Measurements from ENCODE around the gene HDHD5.
A peak's percentile ranks its signal among the peaks of the same experiment; 100 is the strongest.

The HDHD5 gene

GRCh38 chr22:17119481-17120202, 39.4 kb downstream of the HDHD5 start:
- TF ChIP-seq EZH2phosphoT487 (IDR thresholded peaks at IDR 0.05; ENCODE audit: low read depth): no peak
- TF ChIP-seq, protein P1, sequence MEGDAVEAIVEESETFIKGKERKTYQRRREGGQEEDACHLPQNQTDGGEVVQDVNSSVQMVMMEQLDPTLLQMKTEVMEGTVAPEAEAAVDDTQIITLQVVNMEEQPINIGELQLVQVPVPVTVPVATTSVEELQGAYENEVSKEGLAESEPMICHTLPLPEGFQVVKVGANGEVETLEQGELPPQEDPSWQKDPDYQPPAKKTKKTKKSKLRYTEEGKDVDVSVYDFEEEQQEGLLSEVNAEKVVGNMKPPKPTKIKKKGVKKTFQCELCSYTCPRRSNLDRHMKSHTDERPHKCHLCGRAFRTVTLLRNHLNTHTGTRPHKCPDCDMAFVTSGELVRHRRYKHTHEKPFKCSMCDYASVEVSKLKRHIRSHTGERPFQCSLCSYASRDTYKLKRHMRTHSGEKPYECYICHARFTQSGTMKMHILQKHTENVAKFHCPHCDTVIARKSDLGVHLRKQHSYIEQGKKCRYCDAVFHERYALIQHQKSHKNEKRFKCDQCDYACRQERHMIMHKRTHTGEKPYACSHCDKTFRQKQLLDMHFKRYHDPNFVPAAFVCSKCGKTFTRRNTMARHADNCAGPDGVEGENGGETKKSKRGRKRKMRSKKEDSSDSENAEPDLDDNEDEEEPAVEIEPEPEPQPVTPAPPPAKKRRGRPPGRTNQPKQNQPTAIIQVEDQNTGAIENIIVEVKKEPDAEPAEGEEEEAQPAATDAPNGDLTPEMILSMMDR (IDR thresholded peaks at IDR 0.05; ENCODE audit: low read depth, low read length): peak; percentile 40
- Histone ChIP-seq H3K27me3 (ENCODE audit: low read depth, low read length) (no peaks in the 10 kb centered on the region), H3K27ac (ENCODE audit: low read length) (no peak overlapping the region), H3K79me2 (ENCODE audit: low read length) (no peaks in the 10 kb centered on the region), H3K9me3 (ENCODE audit: insufficient read depth, low read length) (no peaks in the 10 kb centered on the region), H3K4me2 (ENCODE audit: low read length) (no peak overlapping the region), H2AFZ (ENCODE audit: low read depth, low read length) (no peak overlapping the region), H3K9ac (ENCODE audit: low read length) (no peak overlapping the region), H3K36me3 (replicated peaks; ENCODE audit: low read depth, low read length) (no peaks in the 10 kb centered on the region), H3K4me1 (ENCODE audit: low read length) (peaks cover 18% of the 10 kb centered on the region), H4K20me1 (ENCODE audit: insufficient read depth, low read length) (no peaks in the 10 kb centered on the region), H3K4me3 (ENCODE audit: low read length) (no peak overlapping the region)

GRCh38 chr22:17118342-17118741, 40.7 kb downstream of the HDHD5 start:
- H3K79me2 ChIP-seq (ENCODE audit: low read length): no peaks in the 10 kb centered on the region

DNA sequence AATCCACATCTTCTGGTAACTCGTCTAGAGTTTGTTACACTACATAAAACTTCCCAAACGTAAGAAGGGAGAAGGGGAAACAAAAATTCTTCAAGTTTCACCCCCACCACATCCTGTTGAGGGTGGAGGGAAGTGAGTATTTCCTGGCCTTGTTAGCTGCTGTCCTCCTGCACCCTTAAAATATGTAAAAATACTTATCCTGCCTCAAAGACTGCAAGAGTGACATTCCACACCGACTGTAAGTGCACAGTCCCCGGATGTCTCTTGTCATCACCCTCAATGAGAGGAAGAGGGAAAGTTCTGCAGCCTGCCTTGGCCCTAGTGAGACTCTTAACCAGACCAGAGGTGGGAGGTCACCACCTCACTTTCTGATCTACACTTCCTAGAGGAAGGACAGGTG, 41.2 kb downstream of the HDHD5 start:
- no peaks in the 10 kb centered on the region for H4K20me1 ChIP-seq (ENCODE audit: insufficient read depth, low read length)
- TF ChIP-seq, protein P1 (IDR thresholded peaks at IDR 0.05; ENCODE audit: low read depth, low read length): no peak
- TF ChIP-seq EZH2phosphoT487 (IDR thresholded peaks at IDR 0.05; ENCODE audit: low read depth): no peak
- H3K4me3 ChIP-seq (ENCODE audit: low read length): no peak overlapping the region
- H3K27me3 ChIP-seq (ENCODE audit: low read depth, low read length): no peaks in the 10 kb centered on the region
- no peaks in the 10 kb centered on the region for H3K9me3 ChIP-seq (ENCODE audit: insufficient read depth, low read length)
- no peak overlapping the region for H2AFZ ChIP-seq (ENCODE audit: low read depth, low read length)
- peak overlapping the region; percentile 54 for H3K4me2 ChIP-seq (ENCODE audit: low read length)
- H3K79me2 ChIP-seq (ENCODE audit: low read length): no peaks in the 10 kb centered on the region
- no peaks in the 10 kb centered on the region for H3K36me3 ChIP-seq (replicated peaks; ENCODE audit: low read depth, low read length)
- peaks cover 16% of the 10 kb centered on the region for H3K4me1 ChIP-seq (ENCODE audit: low read length)
- no peak overlapping the region for H3K27ac ChIP-seq (ENCODE audit: low read length)
- H3K9ac ChIP-seq (ENCODE audit: low read length): no peak overlapping the region

More at GRCh38 chr22:17118342-17118741, 40.7 kb downstream of the HDHD5 start:
- Histone ChIP-seq H3K27me3 (ENCODE audit: low read depth, low read length) (no peaks in the 10 kb centered on the region), H3K4me2 (ENCODE audit: low read length) (peak overlapping the region; percentile 54), H3K4me1 (ENCODE audit: low read length) (peaks cover 16% of the 10 kb centered on the region), H3K36me3 (replicated peaks; ENCODE audit: low read depth, low read length) (no peaks in the 10 kb centered on the region), H2AFZ (ENCODE audit: low read depth, low read length) (no peak overlapping the region), H3K4me3 (ENCODE audit: low read length) (no peak overlapping the region), H4K20me1 (ENCODE audit: insufficient read depth, low read length) (no peaks in the 10 kb centered on the region), H3K27ac (ENCODE audit: low read length) (no peak overlapping the region), H3K9me3 (ENCODE audit: insufficient read depth, low read length) (no peaks in the 10 kb centered on the region), H3K9ac (ENCODE audit: low read length) (no peak overlapping the region)
- TF ChIP-seq, protein P1 (IDR thresholded peaks at IDR 0.05; ENCODE audit: low read depth, low read length): no peak
- TF ChIP-seq EZH2phosphoT487 (IDR thresholded peaks at IDR 0.05; ENCODE audit: low read depth): no peak

DNA sequence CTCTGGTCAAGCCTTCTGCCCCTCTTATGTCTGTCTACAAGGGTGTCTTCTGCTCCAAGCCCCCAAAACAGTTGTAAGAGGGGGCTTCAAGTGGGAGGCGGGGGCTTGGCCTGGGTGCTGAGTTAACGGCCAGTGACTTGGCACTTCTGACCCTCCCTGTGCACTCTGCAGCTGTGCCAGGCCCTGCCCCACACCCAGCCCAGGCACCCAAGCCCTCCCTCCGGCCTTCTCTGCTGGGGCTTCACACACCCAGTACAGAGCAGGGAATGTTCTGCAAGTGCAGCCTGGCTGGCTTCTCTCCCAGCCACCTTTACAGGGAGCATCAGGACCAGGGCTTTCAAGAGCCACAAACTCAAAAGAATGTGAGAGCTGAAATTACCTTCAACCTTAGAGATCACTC, 41.7 kb downstream of the HDHD5 start:
- no peaks in the 10 kb centered on the region for H4K20me1 ChIP-seq (ENCODE audit: insufficient read depth, low read length)
- no peaks in the 10 kb centered on the region for H3K27me3 ChIP-seq (ENCODE audit: low read depth, low read length)
- no peak overlapping the region for H3K4me3 ChIP-seq (ENCODE audit: low read length)
- H3K4me2 ChIP-seq (ENCODE audit: low read length): peak overlapping the region; percentile 54
- 0 out of 2 replicates have a peak overlapping the region, but pooled peaks have one; percentile 3 for H3K27ac ChIP-seq (ENCODE audit: low read length)
- no peak overlapping the region for H2AFZ ChIP-seq (ENCODE audit: low read depth, low read length)
- H3K79me2 ChIP-seq (ENCODE audit: low read length): no peaks in the 10 kb centered on the region
- no peak for TF ChIP-seq EZH2phosphoT487 (IDR thresholded peaks at IDR 0.05; ENCODE audit: low read depth)
- TF ChIP-seq, protein P1 (IDR thresholded peaks at IDR 0.05; ENCODE audit: low read depth, low read length): no peak
- no peak overlapping the region for H3K9ac ChIP-seq (ENCODE audit: low read length)
- H3K9me3 ChIP-seq (ENCODE audit: insufficient read depth, low read length): no peaks in the 10 kb centered on the region
- no peaks in the 10 kb centered on the region for H3K36me3 ChIP-seq (replicated peaks; ENCODE audit: low read depth, low read length)
- peaks cover 16% of the 10 kb centered on the region for H3K4me1 ChIP-seq (ENCODE audit: low read length)
